Measurements from ENCODE around the gene CCIN. TPM values are rescaled to one million over a fixed set of nuclear protein-coding genes. Genes with fewer than 3 reads are reported as not detected.

The CCIN gene
- total and polyA plus RNA-seq, 9 of the 15 experiments (the other 6 are each of a cell fraction or from before 2014, with no cell fraction given), result not detected

DNA sequence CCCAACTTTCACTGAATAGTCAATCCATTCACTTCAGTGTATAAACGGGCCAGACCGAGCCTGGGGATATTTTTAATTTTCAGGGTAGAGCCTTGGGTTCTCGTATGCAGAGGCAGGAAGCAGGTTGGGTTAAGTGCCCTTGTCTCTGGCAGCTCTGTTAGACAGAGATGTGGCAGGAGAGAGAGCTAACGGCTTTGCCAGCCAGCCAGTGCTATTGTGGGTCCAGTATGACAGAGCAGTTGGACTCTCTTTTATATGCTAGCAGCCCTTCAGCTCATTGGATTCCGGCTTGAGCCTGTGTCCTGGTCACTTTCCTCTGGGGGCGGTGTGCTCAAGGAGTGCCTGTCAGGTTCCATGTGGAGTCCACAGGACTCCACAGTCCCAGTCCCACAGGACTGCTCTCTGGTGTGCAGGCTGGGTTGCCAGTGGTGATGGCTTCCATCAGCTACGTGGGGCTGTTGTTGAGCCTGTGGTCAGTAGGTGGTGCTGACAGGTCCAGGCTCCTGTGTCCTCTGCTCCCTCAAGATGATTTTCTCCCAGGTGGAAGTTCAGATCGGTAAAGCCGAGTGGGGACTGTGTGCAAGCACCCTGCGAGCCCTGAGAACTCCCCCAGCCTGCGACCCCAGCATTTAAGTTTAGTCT is 35.8 kb downstream of the CCIN start:
- no TSS peak for BruUV-seq (replicated peaks)
- Histone ChIP-seq H3K27ac (ENCODE audit: extremely low read depth, low read depth, low read length) (no peak overlapping the region), H4K20me1 (replicated peaks; ENCODE audit: control insufficient read depth, insufficient read depth, low read length) (peaks cover 6% of the 10 kb centered on the region; the same call in 1 of the 2 replicates), H3K9me3 (replicated peaks; ENCODE audit: control insufficient read depth, insufficient read depth, low read depth, low read length) (no peaks in the 10 kb centered on the region), H3K4me3 (no peak overlapping the region), H3K36me3 (ENCODE audit: control insufficient read depth, insufficient read depth, low read length) (peaks cover 92% of the 10 kb centered on the region), H3K79me2 (ENCODE audit: control insufficient read depth, insufficient read depth, low read length) (peaks cover 25% of the 10 kb centered on the region), H3K9me1 (ENCODE audit: control insufficient read depth, insufficient read depth, low read length) (no peaks in the 10 kb centered on the region), H3K4me2 (ENCODE audit: insufficient read depth, low read length) (no peak overlapping the region), H3K4me1 (replicated peaks in 1 of 2; ENCODE audit: control insufficient read depth in 2 of 2, insufficient read depth in 2 of 2, low read length in 2 of 2) (peaks cover 0 to 15% of the 10 kb centered on the region in 2 experiments; a peak in 3 of 5 replicates), H3K9ac (ENCODE audit: insufficient read depth in 1 of 2, low read depth in 2 of 2, low read length in 2 of 2) (no peak overlapping the region; a peak in 1 of 4 replicates), H2AFZ (ENCODE audit: low read depth, low read length) (no peak overlapping the region), H3K27me3 (ENCODE audit: control insufficient read depth in 2 of 2, insufficient read depth in 2 of 2, low read length in 2 of 2) (no peaks in the 10 kb centered on the region)
- DNase-seq (ENCODE audit: extremely low read depth in 1 of 4, low spot score in 3 of 4), result peak in 2 of 4 experiments; percentile 23 to 31
- peak; percentile 40; the same call in 1 of the 2 replicates for TF ChIP-seq RFX1 (IDR thresholded peaks at IDR 0.05)
- TF ChIP-seq ZNF507 (tag; conservative IDR thresholded peaks at IDR 0.05), result no peak
- peak; percentile 16 to 47 (median 42); a peak in 5 of 6 replicates for TF ChIP-seq CTCF (IDR thresholded peaks at IDR 0.05 in 2 of 3, conservative IDR thresholded peaks at IDR 0.05 in 1 of 3; ENCODE audit: insufficient read depth in 2 of 3, low read depth in 1 of 3, low read length in 3 of 3)
- peak in 1 of 2 experiments; percentile 22; a peak in 2 of 4 replicates for TF ChIP-seq RAD21 (CRISPR knock-in tag; conservative IDR thresholded peaks at IDR 0.05 in 1 of 2, IDR thresholded peaks at IDR 0.05 in 1 of 2)
- no peak for TF ChIP-seq CHD4 (IDR thresholded peaks at IDR 0.05; ENCODE audit: insufficient read depth, insufficient replicate concordance, low read depth, low read length, poor library complexity, severe bottlenecking)
- peak; percentile 80 for ATAC-seq
- ChIA-PET CTCF (ENCODE audit: low intra/inter-chr PET ratio) (interaction anchor here (1.4 kb wide), 1 partner anchor 124 kb away, joined by 6 read pairs; no protein-coding TSS in a partner anchor), POLR2A (interaction anchor here (0.6 to 0.8 kb wide), 2 partner anchors 11 kb away, joined by 3 read pairs; no protein-coding TSS in a partner anchor)
- 89% methylated on average over 5 of the region's 11 CpGs for WGBS (ENCODE audit: insufficient coverage, low coverage, missing lambda C conversion rate)
- in situ Hi-C loops (cut with MboI) (no loop called here), intact Hi-C loops (cut with micrococcal nuclease) (no loop called here)
- no peak for FAIRE-seq

Data from K562 (cell line).